ENCODE data around the gene TMEM185B.

TMEM185B gene

GRCh38 chr2:120229341-120229740, 6.1 kb upstream of the TMEM185B start:
- Histone ChIP-seq H3K4me3 (ENCODE audit: low read length, poor library complexity, severe bottlenecking) (no peak overlapping the region), H4K20me1 (ENCODE audit: insufficient read depth, low read length, poor library complexity, severe bottlenecking) (no peaks in the 10 kb centered on the region), H2AFZ (ENCODE audit: low read length) (no peak overlapping the region), H3F3A (ENCODE audit: low read depth) (no peaks in the 10 kb centered on the region), H3K4me1 (ENCODE audit: insufficient read depth, low read length, poor library complexity, severe bottlenecking) (peaks cover 14% of the 10 kb centered on the region), H3K9me3 (ENCODE audit: insufficient read depth, low read depth, low read length) (no peaks in the 10 kb centered on the region), H3K27me3 (ENCODE audit: insufficient read depth, low read length, poor library complexity, severe bottlenecking) (no peaks in the 10 kb centered on the region), H3K36me3 (ENCODE audit: insufficient read depth, low read length) (no peaks in the 10 kb centered on the region), H3K79me2 (ENCODE audit: insufficient read depth, low read length) (no peaks in the 10 kb centered on the region), H3K4me2 (ENCODE audit: low read depth, low read length, poor library complexity, severe bottlenecking) (no peak overlapping the region), H3K9me2 (replicated peaks; ENCODE audit: low read depth, low read length) (no peaks in the 10 kb centered on the region), H3K9ac (ENCODE audit: low read depth, low read length, poor library complexity, severe bottlenecking) (no peak overlapping the region)
- TF ChIP-seq CTCF (conservative IDR thresholded peaks at IDR 0.05; ENCODE audit: low read length) (no peak), EZH2phosphoT487 (IDR thresholded peaks at IDR 0.05; ENCODE audit: borderline replicate concordance) (no peak)

- no peak for TF ChIP-seq EZH2phosphoT487 (IDR thresholded peaks at IDR 0.05; ENCODE audit: borderline replicate concordance)
- peak; percentile 48 for TF ChIP-seq CTCF (conservative IDR thresholded peaks at IDR 0.05; ENCODE audit: low read length)
- H3K4me2 ChIP-seq (ENCODE audit: low read depth, low read length, poor library complexity, severe bottlenecking) = no peak overlapping the region
- no peaks in the 10 kb centered on the region for H3K9me3 ChIP-seq (ENCODE audit: insufficient read depth, low read depth, low read length)
- no peaks in the 10 kb centered on the region for H3K27me3 ChIP-seq (ENCODE audit: insufficient read depth, low read length, poor library complexity, severe bottlenecking)
- no peaks in the 10 kb centered on the region for H3K9me2 ChIP-seq (replicated peaks; ENCODE audit: low read depth, low read length)
- no peak overlapping the region for H2AFZ ChIP-seq (ENCODE audit: low read length)
- peaks cover 21% of the 10 kb centered on the region for H3K4me1 ChIP-seq (ENCODE audit: insufficient read depth, low read length, poor library complexity, severe bottlenecking)
- no peak overlapping the region for H3K9ac ChIP-seq (ENCODE audit: low read depth, low read length, poor library complexity, severe bottlenecking)
- no peaks in the 10 kb centered on the region for H3K36me3 ChIP-seq (ENCODE audit: insufficient read depth, low read length)
- H3F3A ChIP-seq (ENCODE audit: low read depth) = no peaks in the 10 kb centered on the region
- H4K20me1 ChIP-seq (ENCODE audit: insufficient read depth, low read length, poor library complexity, severe bottlenecking) = no peaks in the 10 kb centered on the region
- no peaks in the 10 kb centered on the region for H3K79me2 ChIP-seq (ENCODE audit: insufficient read depth, low read length)
- no peak overlapping the region for H3K4me3 ChIP-seq (ENCODE audit: low read length, poor library complexity, severe bottlenecking)
Observed at GRCh38 chr2:120228503-120228902, 5.3 kb upstream of the TMEM185B start.

- peak overlapping the region; percentile 11 for H3K4me2 ChIP-seq (ENCODE audit: low read depth, low read length, poor library complexity, severe bottlenecking)
- H3K9me2 ChIP-seq (replicated peaks; ENCODE audit: low read depth, low read length) = no peaks in the 10 kb centered on the region
- H3K9ac ChIP-seq (ENCODE audit: low read depth, low read length, poor library complexity, severe bottlenecking) = no peak overlapping the region
- peaks cover 8% of the 10 kb centered on the region for H3K79me2 ChIP-seq (ENCODE audit: insufficient read depth, low read length)
- no peaks in the 10 kb centered on the region for H3K27me3 ChIP-seq (ENCODE audit: insufficient read depth, low read length, poor library complexity, severe bottlenecking)
- H3F3A ChIP-seq (ENCODE audit: low read depth) = no peaks in the 10 kb centered on the region
- no peaks in the 10 kb centered on the region for H3K36me3 ChIP-seq (ENCODE audit: insufficient read depth, low read length)
- peak overlapping the region; percentile 20; the same call in 1 of the 2 replicates for H2AFZ ChIP-seq (ENCODE audit: low read length)
- TF ChIP-seq EZH2phosphoT487 (IDR thresholded peaks at IDR 0.05; ENCODE audit: borderline replicate concordance) (no peak), CTCF (conservative IDR thresholded peaks at IDR 0.05; ENCODE audit: low read length) (no peak)
- no peaks in the 10 kb centered on the region for H3K9me3 ChIP-seq (ENCODE audit: insufficient read depth, low read depth, low read length)
- H4K20me1 ChIP-seq (ENCODE audit: insufficient read depth, low read length, poor library complexity, severe bottlenecking) = no peaks in the 10 kb centered on the region
- peaks cover 25% of the 10 kb centered on the region for H3K4me1 ChIP-seq (ENCODE audit: insufficient read depth, low read length, poor library complexity, severe bottlenecking)
- no peak overlapping the region for H3K4me3 ChIP-seq (ENCODE audit: low read length, poor library complexity, severe bottlenecking)
Observed at GRCh38 chr2:120227111-120227991, 4.2 kb upstream of the TMEM185B start.
